GM23248 (cell line): ENCODE results near the gene POLR2F. TPM values are rescaled to one million over a fixed set of nuclear protein-coding genes. Genes with fewer than 3 reads are reported as not detected.

Experiments
- DNase-seq: peaks from one replicate; pipeline ENCODE4 v3.0.0-alpha.2; 2015
- H2AFZ ChIP-seq: fragments of 200-600 bp; sonication (generic); 2 replicates; pipeline ENCODE4 v1.6.1; 2016; ENCODE audit warnings: antibody characterized with exemption
- H3F3A ChIP-seq: fragments of 200-600 bp; sonication (generic); 2 replicates; pipeline ENCODE4 v1.6.1; 2016; ENCODE audit warnings: mild to moderate bottlenecking, antibody characterized with exemption, mixed run types; ENCODE audit not compliant: insufficient read depth
- H3K27ac ChIP-seq: fragments of 200-600 bp; sonication (generic); 2 replicates; pipeline ENCODE4 v1.5.1; 2016; ENCODE audit warnings: mild to moderate bottlenecking
- H3K27me3 ChIP-seq: fragments of 200-600 bp; sonication (generic); replicated peaks from 2 replicates; pipeline ENCODE4 v1.6.1; 2016; ENCODE audit warnings: mild to moderate bottlenecking; ENCODE audit not compliant: insufficient read depth
- H3K36me3 ChIP-seq: fragments of 200-600 bp; sonication (generic); 2 replicates; pipeline ENCODE4 v1.6.1; 2016; ENCODE audit warnings: low read depth, mild to moderate bottlenecking
- H3K4me1 ChIP-seq: fragments of 200-600 bp; sonication (generic); 2 replicates; pipeline ENCODE4 v1.6.1; 2016; ENCODE audit warnings: mild to moderate bottlenecking; ENCODE audit not compliant: insufficient read depth
- H3K4me2 ChIP-seq: fragments of 200-600 bp; sonication (generic); one replicate; pipeline ENCODE4 v1.6.1; 2016; ENCODE audit warnings: mild to moderate bottlenecking; ENCODE audit not compliant: unreplicated experiment
- H3K4me3 ChIP-seq: fragments of 200-600 bp; sonication (generic); 2 replicates; pipeline ENCODE4 v1.5.1; 2016; ENCODE audit warnings: mild to moderate bottlenecking
- H3K79me2 ChIP-seq: fragments of 200-600 bp; sonication (generic); 2 replicates; pipeline ENCODE4 v1.6.1; 2016; ENCODE audit warnings: mild to moderate bottlenecking; ENCODE audit not compliant: insufficient read depth
- H3K9ac ChIP-seq: fragments of 200-600 bp; sonication (generic); 2 replicates; pipeline ENCODE4 v1.6.1; 2016; ENCODE audit warnings: mild to moderate bottlenecking
- H3K9me2 ChIP-seq: fragments of 200-600 bp; sonication (generic); 2 replicates; pipeline ENCODE4 v1.6.1; 2016; ENCODE audit warnings: mixed run types, mild to moderate bottlenecking, moderate library complexity; ENCODE audit not compliant: insufficient read depth
- H3K9me3 ChIP-seq: fragments of 200-600 bp; sonication (generic); one replicate; pipeline ENCODE4 v1.6.1; 2017; ENCODE audit warnings: low read depth
- H4K20me1 ChIP-seq: fragments of 200-600 bp; sonication (generic); 2 replicates; pipeline ENCODE4 v1.6.0; 2016; ENCODE audit not compliant: insufficient read depth
- EZH2 ChIP-seq: fragments of 200-600 bp; sonication (generic); IDR thresholded peaks from 2 replicates; pipeline ENCODE4 v1.6.1; 2018; ENCODE audit warnings: antibody characterized with exemption, mild to moderate bottlenecking; ENCODE audit not compliant: insufficient read depth, poor library complexity, severe bottlenecking
- EZH2phosphoT487 ChIP-seq: fragments of 200-600 bp; sonication (generic); IDR thresholded peaks from 2 replicates; pipeline ENCODE4 v1.6.1; 2018; ENCODE audit warnings: antibody characterized with exemption, moderate library complexity, mild to moderate bottlenecking, low read depth; ENCODE audit not compliant: insufficient read depth
- WGBS, 2 experiments: methylation state at CpG; one replicate each; pipeline ENCODE4 v1.1.6; 2015 to 2017; ENCODE audit warnings: low lambda C conversion rate in 2 of 2, low coverage in 1 of 2; ENCODE audit errors: missing lambda C conversion rate in 2 of 2; 5-methylcytosine and 5-hydroxymethylcytosine counted together
- in situ Hi-C: fragments of 300-500 bp; cut with MboI; formaldehyde crosslinking; loops from 2 replicates; pipeline ENCODE4 v1.15.0; 2020
- polyA plus RNA-seq: library from polyadenylated mRNA; unstranded; fragments of >200 nt; fragmentation: Nextera tagmentation; extraction: Ambion mirVana; gene quantifications from 2 replicates; pipeline ENCODE4 v1.2.1, GENCODE V29; 2016
- total RNA-seq: library from RNA; depleted of rRNA; stranded (reverse); fragments of >200 nt; shearing (Covaris generic); gene quantifications from 2 replicates; pipeline ENCODE4 v1.2.3, GENCODE V29; 2014

Gene POLR2F
- total and polyA plus RNA-seq, 2 experiments from 2014 or later = 71.4 to 148 TPM

DNA sequence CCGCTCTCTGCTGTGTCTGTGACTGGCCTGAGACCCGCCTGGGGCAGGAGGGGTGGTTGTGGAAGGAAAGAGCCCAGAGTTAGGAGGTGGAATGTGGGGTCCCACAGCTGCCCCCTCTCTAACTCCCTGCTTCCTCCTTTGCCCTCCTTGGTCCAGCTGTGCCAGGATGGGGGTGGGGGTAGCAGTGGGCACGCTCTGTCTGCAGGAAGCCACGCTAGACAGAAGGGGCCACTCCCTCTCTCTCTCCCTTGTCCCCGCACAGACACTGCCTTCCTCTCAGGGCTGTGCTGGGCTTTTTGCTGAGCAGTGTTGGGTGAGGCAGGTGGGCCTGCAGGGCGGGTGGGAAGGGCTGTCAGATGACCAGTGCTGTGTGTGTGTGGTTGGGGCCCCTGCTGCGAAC is 32.9 kb downstream of the POLR2F start:
- H3K79me2 ChIP-seq = no peaks in the 10 kb centered on the region
- no peaks in the 10 kb centered on the region for H3F3A ChIP-seq

DNA sequence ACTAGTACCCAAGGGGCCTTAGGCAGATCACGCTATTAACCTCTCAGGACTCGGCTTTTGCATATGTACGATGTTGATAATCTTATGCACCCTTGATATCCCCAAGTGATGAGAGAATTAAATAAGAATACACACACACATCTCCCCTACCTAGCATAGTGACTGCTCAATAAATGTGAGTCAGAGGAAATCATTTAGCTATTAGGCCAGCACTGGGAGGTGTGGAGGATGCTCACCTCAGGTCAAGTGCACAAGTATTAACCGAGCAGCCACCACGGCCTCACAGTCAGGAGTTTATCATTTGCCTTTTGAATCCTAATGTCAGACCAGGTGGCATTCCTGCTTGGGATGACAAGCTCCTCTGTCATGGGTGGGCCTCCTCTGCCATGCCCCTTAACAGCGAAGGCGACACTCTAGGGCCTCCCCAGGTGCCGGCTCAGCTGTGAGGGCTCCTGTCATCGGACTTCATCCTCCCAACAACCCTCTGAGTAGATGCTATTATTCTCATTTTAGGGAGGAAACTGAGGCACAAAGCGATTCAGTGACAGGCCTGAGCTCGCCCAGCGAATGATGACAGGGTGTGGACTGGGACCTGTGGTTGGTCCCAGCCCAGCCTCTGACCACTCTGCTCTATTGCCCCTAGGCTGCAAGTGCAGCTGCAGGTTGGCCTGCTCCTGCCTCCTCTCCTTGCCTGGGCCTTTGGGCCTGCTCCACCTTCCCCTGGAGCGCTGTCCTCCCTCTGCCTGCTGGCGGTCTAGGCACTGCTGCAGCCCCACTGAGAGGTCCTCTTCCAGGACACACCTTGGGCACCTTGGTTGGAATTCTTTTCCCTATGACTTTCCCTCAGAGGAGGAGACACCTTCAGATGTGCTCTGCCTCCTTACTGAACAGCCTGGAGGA is 35.9 kb downstream of the POLR2F start:
- Histone ChIP-seq H3K4me2 (no peak overlapping the region), H3K9me3 (no peaks in the 10 kb centered on the region), H4K20me1 (no peaks in the 10 kb centered on the region), H3K27ac (no peak overlapping the region), H2AFZ (no peak overlapping the region), H3K79me2 (no peaks in the 10 kb centered on the region), H3K9ac (no peak overlapping the region), H3K36me3 (no peaks in the 10 kb centered on the region), H3K4me1 (no peaks in the 10 kb centered on the region), H3K9me2 (no peaks in the 10 kb centered on the region), H3K27me3 (no peaks in the 10 kb centered on the region), H3K4me3 (no peak overlapping the region), H3F3A (no peaks in the 10 kb centered on the region)
- WGBS, 2 experiments = 92 to 94% methylated on average over 14 of the region's 14 CpGs
- TF ChIP-seq EZH2 (no peak), EZH2phosphoT487 (no peak)
- in situ Hi-C loops = no loop called here
- no peak for DNase-seq

More for the DNA sequence above, 32.9 kb downstream of the POLR2F start:
- H4K20me1 ChIP-seq = no peaks in the 10 kb centered on the region
- H3K9ac ChIP-seq = no peak overlapping the region
- H3K27ac ChIP-seq = no peak overlapping the region
- no peaks in the 10 kb centered on the region for H3K4me1 ChIP-seq
- H3K9me2 ChIP-seq = no peaks in the 10 kb centered on the region
- H3K9me3 ChIP-seq = no peaks in the 10 kb centered on the region
- H3K27me3 ChIP-seq = no peaks in the 10 kb centered on the region
- no peak overlapping the region for H2AFZ ChIP-seq
- TF ChIP-seq EZH2 = no peak
- no peak for TF ChIP-seq EZH2phosphoT487
- H3K4me3 ChIP-seq = no peak overlapping the region
- in situ Hi-C loops = no loop called here
- H3K36me3 ChIP-seq = no peaks in the 10 kb centered on the region
- 85 to 92% methylated on average over 7 of the region's 7 CpGs for WGBS, 2 experiments
- no peak for DNase-seq
- H3K4me2 ChIP-seq = no peak overlapping the region

DNA sequence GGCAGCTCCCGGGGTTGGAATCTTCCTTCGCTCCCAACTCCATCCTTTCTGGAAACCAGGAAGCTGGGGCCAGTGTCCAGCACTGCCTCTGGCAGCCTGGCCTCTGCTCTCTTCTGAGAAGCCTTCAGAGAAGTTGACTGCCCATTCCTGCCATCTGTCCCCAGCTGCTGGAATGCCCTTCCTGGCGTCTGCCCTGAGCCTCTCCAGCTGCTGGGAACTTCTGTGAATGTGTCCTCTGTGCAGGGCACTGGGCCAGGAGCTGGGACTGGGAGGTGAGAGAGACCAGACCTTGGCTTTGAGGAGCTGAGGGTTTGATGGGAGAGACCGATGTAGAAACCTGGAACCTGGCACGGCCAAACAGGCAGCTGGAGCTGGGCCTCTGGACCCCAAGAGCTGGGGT is 36.8 kb downstream of the POLR2F start:
- in situ Hi-C loops = no loop called here
- H3K9ac ChIP-seq = no peak overlapping the region
- no peak for TF ChIP-seq EZH2phosphoT487
- no peak for TF ChIP-seq EZH2
- H3K27ac ChIP-seq = no peak overlapping the region
- no peak overlapping the region for H3K4me3 ChIP-seq
- H4K20me1 ChIP-seq = no peaks in the 10 kb centered on the region
- no peak overlapping the region for H3K4me2 ChIP-seq
- no peaks in the 10 kb centered on the region for H3K4me1 ChIP-seq
- H3K79me2 ChIP-seq = no peaks in the 10 kb centered on the region
- H3K36me3 ChIP-seq = no peaks in the 10 kb centered on the region
- WGBS, 2 experiments = 65 to 73% methylated on average over 5 of the region's 5 CpGs
- no peaks in the 10 kb centered on the region for H3K9me3 ChIP-seq
- no peaks in the 10 kb centered on the region for H3F3A ChIP-seq
- DNase-seq = no peak
- H3K9me2 ChIP-seq = no peaks in the 10 kb centered on the region
- H3K27me3 ChIP-seq = no peaks in the 10 kb centered on the region
- H2AFZ ChIP-seq = no peak overlapping the region

DNA sequence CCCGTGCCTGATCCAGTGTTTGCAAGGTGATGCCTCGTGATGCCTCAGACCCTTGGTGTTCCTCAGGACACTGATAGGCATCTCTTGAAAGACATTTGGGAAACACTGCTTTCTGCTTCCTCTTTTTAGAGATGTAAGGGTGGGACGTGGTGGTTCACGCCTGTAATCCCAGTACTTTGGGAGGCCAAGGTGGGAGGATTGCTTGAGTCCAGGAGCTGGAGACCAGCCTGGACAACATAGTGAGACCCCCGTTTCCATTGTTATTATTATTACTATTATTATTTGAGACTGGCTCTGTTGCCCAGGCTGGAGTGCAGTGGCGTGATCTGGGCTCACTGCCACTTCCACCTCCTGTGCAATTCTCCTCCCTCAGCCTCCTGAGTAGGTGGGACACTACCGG is 37.4 kb downstream of the POLR2F start:
- H3K79me2 ChIP-seq = no peaks in the 10 kb centered on the region
- no peak overlapping the region for H3K9ac ChIP-seq
- H3K27me3 ChIP-seq = no peaks in the 10 kb centered on the region
- no peak overlapping the region for H3K4me3 ChIP-seq
- no peaks in the 10 kb centered on the region for H3K9me2 ChIP-seq
- no peak overlapping the region for H3K4me2 ChIP-seq
- H3K36me3 ChIP-seq = no peaks in the 10 kb centered on the region
- no peak for TF ChIP-seq EZH2phosphoT487
- TF ChIP-seq EZH2 = no peak
- no peak overlapping the region for H2AFZ ChIP-seq
- no peaks in the 10 kb centered on the region for H3F3A ChIP-seq
- no peaks in the 10 kb centered on the region for H3K9me3 ChIP-seq
- DNase-seq = no peak
- H3K27ac ChIP-seq = no peak overlapping the region
- no peaks in the 10 kb centered on the region for H4K20me1 ChIP-seq
- H3K4me1 ChIP-seq = no peaks in the 10 kb centered on the region
- 67 to 81% methylated on average over 7 of the region's 7 CpGs for WGBS, 2 experiments
- in situ Hi-C loops = no loop called here
